Measurements from ENCODE around the gene GJB3. TPM values are rescaled to one million over a fixed set of nuclear protein-coding genes. Genes with fewer than 3 reads are reported as not detected.

Gene GJB3
- polyA plus RNA-seq (2012; ENCODE audit: insufficient read length, low read depth), result not detected

DNA sequence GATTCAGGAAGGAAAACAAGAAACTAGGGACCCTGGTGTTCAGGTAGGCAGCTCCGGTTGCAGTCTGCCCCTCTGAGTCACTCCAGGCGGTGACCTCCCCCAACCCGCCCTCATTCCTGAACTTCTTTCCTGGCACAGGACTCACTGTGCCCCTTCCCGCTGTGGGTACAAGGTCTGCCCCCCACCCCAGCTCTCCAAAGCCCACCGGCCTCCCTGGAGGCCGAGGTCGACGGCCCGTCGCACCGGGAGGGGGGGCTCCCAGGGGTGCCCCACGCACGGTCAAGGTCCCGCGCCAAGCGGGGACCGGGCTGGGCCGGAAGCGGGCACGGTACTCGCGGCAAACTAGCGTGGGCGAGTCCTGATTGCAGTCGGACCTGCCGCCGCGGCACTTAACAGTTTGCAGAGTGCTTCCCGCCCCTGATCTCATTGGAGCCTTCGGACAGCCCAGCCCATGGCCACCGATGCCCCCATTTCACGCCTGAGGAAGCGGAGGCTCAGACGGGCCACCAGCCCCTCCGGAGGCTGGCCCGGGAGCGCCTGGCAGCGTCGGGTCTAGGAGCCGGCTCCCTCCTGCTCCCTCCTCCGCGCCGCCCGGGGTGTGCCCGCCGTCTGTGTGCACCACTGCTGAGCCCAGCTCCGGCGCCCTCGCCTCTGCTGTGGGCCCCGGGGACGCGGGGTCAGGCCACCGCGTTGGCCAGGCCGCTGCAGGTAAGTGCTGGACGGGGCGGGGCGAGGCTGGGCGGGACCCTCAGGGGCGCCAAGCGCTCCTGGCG is at the start of gene GJB3:
GJB3 (plus strand) TSS at position 144 of the 773 bp plus-strand sequence. CDS start 3,549 bp downstream, outside the sequence.
- TF ChIP-seq POLR2AphosphoS5 (IDR thresholded peaks at IDR 0.05; ENCODE audit: low read depth, low read length) (no peak), SIN3A (IDR thresholded peaks at IDR 0.05; ENCODE audit: borderline replicate concordance, insufficient read depth, low read length) (no peak), REST (IDR thresholded peaks at IDR 0.05; ENCODE audit: insufficient read depth in 1 of 2, low read depth in 2 of 2, low read length in 2 of 2) (no peak), TAF1 (IDR thresholded peaks at IDR 0.05; ENCODE audit: borderline replicate concordance, insufficient read depth, low read length) (no peak), FOXP2 (optimal IDR thresholded peaks at IDR 0.05; ENCODE audit: borderline replicate concordance, extremely low read depth, extremely low read length, insufficient read depth) (no peak)

DNA sequence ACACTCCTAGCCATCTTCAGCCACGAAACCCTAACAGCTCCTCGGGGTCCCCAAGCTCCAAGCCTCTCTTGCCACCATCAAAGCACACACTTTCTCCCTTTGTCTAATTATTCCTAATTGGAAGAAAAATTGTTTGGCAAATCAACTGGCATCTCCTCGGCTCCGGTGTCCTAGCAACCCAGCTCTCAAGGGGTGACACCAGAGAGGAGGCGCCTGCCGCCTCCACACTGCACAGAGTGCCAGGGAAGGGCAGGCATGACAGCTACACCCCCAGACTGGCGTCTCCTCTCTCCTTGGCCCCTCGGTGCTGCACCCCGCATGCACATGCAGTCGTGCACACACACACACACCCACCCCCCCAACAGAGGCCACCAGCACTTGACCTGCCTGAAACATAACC is 44.3 kb upstream of the GJB3 start:
- no peak for TF ChIP-seq FOXP2 (optimal IDR thresholded peaks at IDR 0.05; ENCODE audit: borderline replicate concordance, extremely low read depth, extremely low read length, insufficient read depth)
- TF ChIP-seq SIN3A (IDR thresholded peaks at IDR 0.05; ENCODE audit: borderline replicate concordance, insufficient read depth, low read length), result no peak
- TF ChIP-seq POLR2AphosphoS5 (IDR thresholded peaks at IDR 0.05; ENCODE audit: low read depth, low read length), result no peak
- no peak for TF ChIP-seq REST (IDR thresholded peaks at IDR 0.05; ENCODE audit: insufficient read depth in 1 of 2, low read depth in 2 of 2, low read length in 2 of 2)
- no peak for TF ChIP-seq TAF1 (IDR thresholded peaks at IDR 0.05; ENCODE audit: borderline replicate concordance, insufficient read depth, low read length)

DNA sequence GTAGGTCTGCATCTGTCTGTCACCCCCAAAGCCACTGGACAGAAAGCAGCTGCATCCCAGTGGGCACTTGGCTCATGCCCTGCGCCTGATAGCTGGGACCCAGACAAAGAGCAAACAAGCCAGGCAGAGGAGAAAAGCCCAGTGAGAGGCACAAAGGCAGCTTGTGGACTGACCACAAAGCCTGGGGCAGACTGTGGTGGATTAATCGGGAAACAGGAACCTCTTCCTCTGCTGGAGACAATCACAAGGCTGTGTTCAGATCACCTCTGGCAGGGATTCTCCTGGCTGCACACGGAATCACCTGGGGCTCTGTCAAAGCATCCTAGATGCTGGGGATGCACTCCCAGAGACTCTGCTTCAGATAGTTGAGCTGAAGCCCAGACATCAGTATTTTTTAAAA is 41.4 kb upstream of the GJB3 start:
- TF ChIP-seq POLR2AphosphoS5 (IDR thresholded peaks at IDR 0.05; ENCODE audit: low read depth, low read length), result no peak
- no peak for TF ChIP-seq REST (IDR thresholded peaks at IDR 0.05; ENCODE audit: insufficient read depth in 1 of 2, low read depth in 2 of 2, low read length in 2 of 2)

DNA sequence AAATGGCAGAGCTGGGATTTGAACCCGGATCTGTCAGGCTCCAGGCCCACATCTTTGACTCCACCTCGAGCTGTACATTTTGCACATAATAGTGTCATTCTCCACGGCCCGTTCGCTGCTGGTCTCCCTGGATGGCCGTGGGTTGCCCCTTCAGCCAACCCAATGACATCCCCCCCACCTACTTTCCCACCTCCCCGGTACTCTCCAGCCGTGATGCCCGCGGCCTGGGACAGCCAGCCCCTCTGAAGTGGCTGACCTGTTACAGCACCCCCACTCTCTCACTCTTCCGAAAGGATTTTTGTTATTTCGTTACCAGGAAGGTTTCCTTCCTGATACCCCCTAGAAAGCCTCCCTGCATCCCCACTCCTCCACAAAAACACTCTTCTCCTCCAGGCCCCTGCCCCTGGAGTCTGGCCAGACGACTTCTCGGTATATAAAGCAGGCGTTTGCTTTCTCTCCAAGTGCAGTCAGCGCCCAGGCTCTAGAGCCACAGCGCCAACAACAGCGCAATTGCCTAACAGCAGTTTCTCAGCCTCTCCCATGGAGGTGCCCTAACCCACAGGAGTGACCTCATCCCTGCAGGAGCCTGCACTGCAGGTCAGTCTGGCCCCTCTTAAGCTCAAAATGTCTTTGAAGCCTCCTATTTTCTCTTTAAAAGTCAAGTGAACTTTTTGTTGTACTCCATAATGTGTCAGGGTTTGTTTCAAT is 40.7 kb upstream of the GJB3 start:
- TF ChIP-seq POLR2AphosphoS5 (IDR thresholded peaks at IDR 0.05; ENCODE audit: low read depth, low read length) (no peak), TAF1 (IDR thresholded peaks at IDR 0.05; ENCODE audit: borderline replicate concordance, insufficient read depth, low read length) (no peak), REST (IDR thresholded peaks at IDR 0.05; ENCODE audit: insufficient read depth in 1 of 2, low read depth in 2 of 2, low read length in 2 of 2) (no peak), SIN3A (IDR thresholded peaks at IDR 0.05; ENCODE audit: borderline replicate concordance, insufficient read depth, low read length) (no peak), FOXP2 (optimal IDR thresholded peaks at IDR 0.05; ENCODE audit: borderline replicate concordance, extremely low read depth, extremely low read length, insufficient read depth) (no peak)

Data from PFSK-1 (cell line).